Hepatocyte (in vitro differentiated cells): Measurements from ENCODE around the gene SLC13A1. TPM values are rescaled to one million over a fixed set of nuclear protein-coding genes. Genes with fewer than 3 reads are reported as not detected.
"Not testable (repeated sequence)": the region's sequence is repeated elsewhere in the genome, so short reads cannot be mapped to it uniquely, and the experiment has no call there.

Source experiments
- DNase-seq: peaks from one replicate; pipeline ENCODE4 v3.0.0-alpha.2; 2016; ENCODE audit warnings: low spot score
- H2AFZ ChIP-seq: fragments of 200-600 bp; sonication (generic); 2 replicates; pipeline ENCODE4 v1.6.0; 2016; ENCODE audit warnings: antibody characterized with exemption, mild to moderate bottlenecking
- H3K27ac ChIP-seq: fragments of 200-600 bp; sonication (generic); 2 replicates; pipeline ENCODE4 v1.5.1; 2016; ENCODE audit warnings: mild to moderate bottlenecking
- H3K27me3 ChIP-seq: fragments of 200-600 bp; sonication (generic); 2 replicates; pipeline ENCODE4 v1.6.1; 2016
- H3K36me3 ChIP-seq: fragments of 200-600 bp; sonication (generic); replicated peaks from 2 replicates; pipeline ENCODE4 v1.5.1; 2016; ENCODE audit warnings: low read depth; ENCODE audit not compliant: insufficient read depth
- H3K4me1 ChIP-seq: fragments of 200-600 bp; sonication (generic); 2 replicates; pipeline ENCODE4 v1.5.1; 2016; ENCODE audit warnings: mild to moderate bottlenecking, moderate library complexity; ENCODE audit not compliant: insufficient read depth
- H3K4me2 ChIP-seq: fragments of 200-600 bp; sonication (generic); 2 replicates; pipeline ENCODE4 v1.6.0; 2016
- H3K4me3 ChIP-seq: fragments of 200-600 bp; sonication (generic); 2 replicates; pipeline ENCODE4 v1.5.1; 2016; ENCODE audit warnings: mild to moderate bottlenecking
- H3K79me2 ChIP-seq: fragments of 200-600 bp; sonication (generic); 2 replicates; pipeline ENCODE4 v1.6.0; 2017; ENCODE audit warnings: mild to moderate bottlenecking
- H3K9me2 ChIP-seq: fragments of 200-600 bp; sonication (generic); replicated peaks from 2 replicates; pipeline ENCODE4 v1.6.0; 2017; ENCODE audit warnings: mild to moderate bottlenecking; ENCODE audit not compliant: insufficient read depth
- H3K9me3 ChIP-seq: fragments of 200-600 bp; sonication (generic); 2 replicates; pipeline ENCODE4 v1.5.1; 2016; ENCODE audit warnings: low read depth, mild to moderate bottlenecking
- H4K20me1 ChIP-seq: fragments of 200-600 bp; sonication (generic); 2 replicates; pipeline ENCODE4 v1.6.0; 2016; ENCODE audit warnings: mild to moderate bottlenecking; ENCODE audit not compliant: insufficient read depth, poor library complexity, severe bottlenecking
- CTCF ChIP-seq: fragments of 200-600 bp; sonication (generic); IDR thresholded peaks from 2 replicates; pipeline ENCODE4 v1.5.1; 2016; ENCODE audit warnings: antibody characterized with exemption, mild to moderate bottlenecking; ENCODE audit not compliant: poor library complexity
- EZH2 ChIP-seq: fragments of 200-600 bp; sonication (generic); IDR thresholded peaks from 2 replicates; pipeline ENCODE4 v1.6.1; 2016; ENCODE audit warnings: antibody characterized with exemption, mild to moderate bottlenecking, borderline replicate concordance
- EZH2phosphoT487 ChIP-seq: fragments of 200-600 bp; sonication (generic); IDR thresholded peaks from one replicate; pipeline ENCODE4 v1.6.1; 2018; ENCODE audit warnings: antibody characterized with exemption, mild to moderate bottlenecking, low read depth, moderate library complexity; ENCODE audit not compliant: unreplicated experiment, severe bottlenecking
- WGBS: methylation state at CpG from one replicate; pipeline ENCODE4 v1.1.6; 2016; ENCODE audit warnings: low lambda C conversion rate; ENCODE audit errors: missing lambda C conversion rate; 5-methylcytosine and 5-hydroxymethylcytosine counted together
- polyA plus RNA-seq: library from polyadenylated mRNA; unstranded; fragments of >200 nt; fragmentation: Nextera tagmentation; extraction: Ambion mirVana; gene quantifications from 2 replicates; pipeline ENCODE4 v1.2.1, GENCODE V29; 2016
- total RNA-seq: library from RNA; depleted of rRNA; stranded (reverse); fragments of >200 nt; gene quantifications from 2 replicates; pipeline ENCODE4 v1.2.3, GENCODE V29; 2014

The SLC13A1 gene
- total and polyA plus RNA-seq, 2 experiments from 2014 or later: 0.07 TPM; not detected in 1

- TF ChIP-seq EZH2 (no peak), CTCF (no peak), EZH2phosphoT487 (no peak)
Observed at GRCh38 chr7:123230147-123230546, 30.4 kb upstream of the SLC13A1 start.

GRCh38 chr7:123229426-123229825, 29.7 kb upstream of the SLC13A1 start:
- Histone ChIP-seq H3K9me2 (no peaks in the 10 kb centered on the region), H2AFZ (no peak overlapping the region), H3K36me3 (no peaks in the 10 kb centered on the region), H4K20me1 (no peaks in the 10 kb centered on the region), H3K27ac (no peak overlapping the region), H3K4me1 (peaks cover 8% of the 10 kb centered on the region), H3K9me3 (no peaks in the 10 kb centered on the region), H3K4me2 (no peak overlapping the region), H3K4me3 (peak overlapping the region; percentile 1), H3K79me2 (no peaks in the 10 kb centered on the region), H3K27me3 (no peaks in the 10 kb centered on the region)
- no peak for DNase-seq
- TF ChIP-seq EZH2 (no peak), CTCF (no peak), EZH2phosphoT487 (no peak)

More at GRCh38 chr7:123230147-123230546, 30.4 kb upstream of the SLC13A1 start:
- H3K27ac ChIP-seq: no peak overlapping the region
- 95% methylated on average over 1 of the region's 1 CpG for WGBS
- H3K4me3 ChIP-seq: no peak overlapping the region
- H3K4me2 ChIP-seq: no peak overlapping the region
- H3K4me1 ChIP-seq: peaks cover 8% of the 10 kb centered on the region
- no peaks in the 10 kb centered on the region for H3K79me2 ChIP-seq
- no peaks in the 10 kb centered on the region for H3K9me2 ChIP-seq
- no peaks in the 10 kb centered on the region for H3K27me3 ChIP-seq
- H3K36me3 ChIP-seq: no peaks in the 10 kb centered on the region
- H4K20me1 ChIP-seq: no peaks in the 10 kb centered on the region
- no peaks in the 10 kb centered on the region for H3K9me3 ChIP-seq
- no peak for DNase-seq
- H2AFZ ChIP-seq: no peak overlapping the region

- not testable (repeated sequence) for H3K27me3 ChIP-seq, H3K4me3 ChIP-seq, H3K36me3 ChIP-seq, H2AFZ ChIP-seq, H3K9me2 ChIP-seq, H4K20me1 ChIP-seq, H3K4me1 ChIP-seq, H3K27ac ChIP-seq, H3K9me3 ChIP-seq, H3K4me2 ChIP-seq, DNase-seq, H3K79me2 ChIP-seq
- WGBS: 85% methylated on average over 6 of the region's 6 CpGs
Observed at GRCh38 chr7:123227666-123228065, 27.9 kb upstream of the SLC13A1 start.

- H4K20me1 ChIP-seq: no peaks in the 10 kb centered on the region
- no peak overlapping the region for H2AFZ ChIP-seq
- no peak for DNase-seq
- no peaks in the 10 kb centered on the region for H3K27me3 ChIP-seq
- H3K4me2 ChIP-seq: no peak overlapping the region
- no peak overlapping the region for H3K4me3 ChIP-seq
- TF ChIP-seq CTCF: no peak
- TF ChIP-seq EZH2: no peak
- peaks cover 7% of the 10 kb centered on the region for H3K9me3 ChIP-seq
- no peaks in the 10 kb centered on the region for H3K9me2 ChIP-seq
- no peaks in the 10 kb centered on the region for H3K79me2 ChIP-seq
- no peaks in the 10 kb centered on the region for H3K4me1 ChIP-seq
- H3K27ac ChIP-seq: no peak overlapping the region
- no peaks in the 10 kb centered on the region for H3K36me3 ChIP-seq
- WGBS: 71% methylated on average over 1 of the region's 1 CpG
Observed at GRCh38 chr7:123220396-123220795, 20.6 kb upstream of the SLC13A1 start.
